ENCODE results near the gene VBP1.

DNA sequence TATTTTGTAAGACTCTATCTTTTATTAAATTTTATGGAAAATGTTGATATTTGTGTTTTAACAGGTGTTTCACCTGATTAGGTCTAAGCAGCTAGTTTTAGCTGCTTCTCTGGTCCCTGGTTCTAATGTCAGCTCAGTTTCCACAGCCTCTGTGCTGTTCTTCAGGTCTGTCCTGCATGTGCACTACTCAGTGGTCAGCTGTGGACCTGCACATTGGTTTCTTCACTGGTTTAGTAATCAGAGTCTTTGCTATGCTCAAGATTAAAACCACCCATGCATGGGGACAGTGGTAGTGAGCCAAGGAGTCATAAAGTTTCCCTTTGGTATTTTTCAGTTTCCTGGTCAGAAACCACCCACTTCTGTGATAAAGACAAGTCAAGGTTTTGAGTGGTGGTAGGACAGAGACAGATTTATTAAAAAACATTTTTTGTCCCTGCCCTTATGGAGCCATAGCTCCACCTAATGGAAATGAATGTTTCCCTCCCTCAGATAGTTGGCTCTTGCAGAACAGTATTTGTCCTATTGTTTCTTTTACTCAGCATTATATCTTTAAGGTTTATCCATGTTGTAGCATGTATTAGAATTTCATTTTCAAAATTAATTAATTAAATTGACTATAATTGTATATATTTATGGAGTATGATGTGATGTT is 36.8 kb upstream of the VBP1 start:
- no peak for TF ChIP-seq POLR2A (IDR thresholded peaks at IDR 0.05)
- TF ChIP-seq, protein P1, sequence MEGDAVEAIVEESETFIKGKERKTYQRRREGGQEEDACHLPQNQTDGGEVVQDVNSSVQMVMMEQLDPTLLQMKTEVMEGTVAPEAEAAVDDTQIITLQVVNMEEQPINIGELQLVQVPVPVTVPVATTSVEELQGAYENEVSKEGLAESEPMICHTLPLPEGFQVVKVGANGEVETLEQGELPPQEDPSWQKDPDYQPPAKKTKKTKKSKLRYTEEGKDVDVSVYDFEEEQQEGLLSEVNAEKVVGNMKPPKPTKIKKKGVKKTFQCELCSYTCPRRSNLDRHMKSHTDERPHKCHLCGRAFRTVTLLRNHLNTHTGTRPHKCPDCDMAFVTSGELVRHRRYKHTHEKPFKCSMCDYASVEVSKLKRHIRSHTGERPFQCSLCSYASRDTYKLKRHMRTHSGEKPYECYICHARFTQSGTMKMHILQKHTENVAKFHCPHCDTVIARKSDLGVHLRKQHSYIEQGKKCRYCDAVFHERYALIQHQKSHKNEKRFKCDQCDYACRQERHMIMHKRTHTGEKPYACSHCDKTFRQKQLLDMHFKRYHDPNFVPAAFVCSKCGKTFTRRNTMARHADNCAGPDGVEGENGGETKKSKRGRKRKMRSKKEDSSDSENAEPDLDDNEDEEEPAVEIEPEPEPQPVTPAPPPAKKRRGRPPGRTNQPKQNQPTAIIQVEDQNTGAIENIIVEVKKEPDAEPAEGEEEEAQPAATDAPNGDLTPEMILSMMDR (IDR thresholded peaks at IDR 0.05) = peak in 1 of 7 experiments; percentile 27
